GM21423 (cell line): ENCODE results near the gene RGS1.

Experiments used
- ATAC-seq: cut with Tn5 transposase; IDR thresholded peaks from one replicate; pipeline ENCODE4 v1.9.1; 2021; ENCODE audit warnings: mild to moderate bottlenecking, moderate library complexity; ENCODE audit not compliant: unreplicated experiment

The RGS1 gene

GRCh38 chr1:192609110-192610079, 33.8 kb downstream of the RGS1 start:
- ATAC-seq, result peak; percentile 94

- no peak for ATAC-seq
Measured at GRCh38 chr1:192610112-192610889, 34.7 kb downstream of the RGS1 start.

GRCh38 chr1:192615055-192615454, 39.5 kb downstream of the RGS1 start:
- ATAC-seq, result peak; percentile 56

- no peak for ATAC-seq
Measured at GRCh38 chr1:192620071-192620635, 44.6 kb downstream of the RGS1 start.

- peak; percentile 83 for ATAC-seq
Measured at GRCh38 chr1:192626366-192627179, 51.0 kb downstream of the RGS1 start.

GRCh38 chr1:192627901-192628300, 52.3 kb downstream of the RGS1 start:
- ATAC-seq, result no peak

GRCh38 chr1:192628396-192629057, 53.0 kb downstream of the RGS1 start:
- no peak for ATAC-seq

- no peak for ATAC-seq
Measured at GRCh38 chr1:192629612-192630011, 54.0 kb downstream of the RGS1 start.
